Measurements from ENCODE around the gene LRP10. TPM values are rescaled to one million over a fixed set of nuclear protein-coding genes. Genes with fewer than 3 reads are reported as not detected.

LRP10 gene
- 100 to 1,000 TPM in 3 of 4 donors, 10 to 100 TPM in 1; 97.8 to 170 (median 157) TPM for total RNA-seq

GRCh38 chr14:22871224-22872032 lies at the start of gene LRP10:
Gene LRP10, plus strand, starts transcription at chr14:22871740. Its CDS starts 564 bp downstream, at chr14:22872304.
- Histone ChIP-seq H3K4me3 (peak within 1 kb of the TSS; percentile 86), H3K4me1 (peaks cover 28% of the 10 kb centered on the region), H3K36me3 (peaks cover 33% of the 10 kb centered on the region), H3K27ac (peak within 1 kb of the TSS; percentile 98), H3K27me3 (no peaks in the 10 kb centered on the region), H3K9me3 (no peaks in the 10 kb centered on the region)
- DNase-seq (ENCODE audit: low spot score in 2 of 2): peak; percentile 96 to 97
- WGBS: under 1% methylated on average over 34 of the region's 50 CpGs
- TF ChIP-seq CTCF (IDR thresholded peaks at IDR 0.05) (no peak), POLR2A (IDR thresholded peaks at IDR 0.05) (peak in 1 of 2 donors; percentile 75), POLR2AphosphoS5 (IDR thresholded peaks at IDR 0.05) (peak; percentile 55 to 78 (median 64)), EP300 (IDR thresholded peaks at IDR 0.05) (no peak)

- Histone ChIP-seq H3K27ac (no peak overlapping the region), H3K4me3 (peak overlapping the region; percentile 44), H3K4me1 (peaks cover 34% of the 10 kb centered on the region), H3K36me3 (no peaks in the 10 kb centered on the region), H3K9me3 (no peaks in the 10 kb centered on the region), H3K27me3 (no peaks in the 10 kb centered on the region)
- peak in 1 of 2 donors; percentile 77 for DNase-seq (ENCODE audit: low spot score in 2 of 2)
- 64% methylated on average over 32 of the region's 32 CpGs for WGBS
- no peak for TF ChIP-seq POLR2AphosphoS5 (IDR thresholded peaks at IDR 0.05)
- no peak for TF ChIP-seq EP300 (IDR thresholded peaks at IDR 0.05)
- no peak for TF ChIP-seq CTCF (IDR thresholded peaks at IDR 0.05)
- no peak for TF ChIP-seq POLR2A (IDR thresholded peaks at IDR 0.05)
Measured at GRCh38 chr14:22822016-22822570, 49.4 kb upstream of the LRP10 start.

GRCh38 chr14:22822571-22823098 lies 48.9 kb upstream of the LRP10 start:
- DNase-seq (ENCODE audit: low spot score in 2 of 2): peak; percentile 88 to 90
- TF ChIP-seq EP300 (IDR thresholded peaks at IDR 0.05) (no peak), POLR2AphosphoS5 (IDR thresholded peaks at IDR 0.05) (no peak), POLR2A (IDR thresholded peaks at IDR 0.05) (no peak), CTCF (IDR thresholded peaks at IDR 0.05) (peak; percentile 73 to 82)
- Histone ChIP-seq H3K27me3 (no peaks in the 10 kb centered on the region), H3K27ac (no peak overlapping the region), H3K36me3 (no peaks in the 10 kb centered on the region), H3K4me1 (peaks cover 34% of the 10 kb centered on the region), H3K9me3 (no peaks in the 10 kb centered on the region), H3K4me3 (peak overlapping the region; percentile 44)
- 2% methylated on average over 25 of the region's 34 CpGs for WGBS

- H3K4me1 ChIP-seq: peaks cover 30% of the 10 kb centered on the region
- no peaks in the 10 kb centered on the region for H3K27me3 ChIP-seq
- no peak for DNase-seq (ENCODE audit: low spot score in 2 of 2)
- H3K36me3 ChIP-seq: no peaks in the 10 kb centered on the region
- TF ChIP-seq POLR2AphosphoS5 (IDR thresholded peaks at IDR 0.05) (no peak), EP300 (IDR thresholded peaks at IDR 0.05) (no peak), POLR2A (IDR thresholded peaks at IDR 0.05) (no peak), CTCF (IDR thresholded peaks at IDR 0.05) (no peak)
- no peak overlapping the region for H3K4me3 ChIP-seq
- 58% methylated on average over 8 of the region's 8 CpGs for WGBS
- no peaks in the 10 kb centered on the region for H3K9me3 ChIP-seq
- H3K27ac ChIP-seq: no peak overlapping the region
Measured at GRCh38 chr14:22824711-22825359, 46.7 kb upstream of the LRP10 start.
